Neural cell (in vitro differentiated cells): ENCODE measurements around the gene TMEM30B. TPM values are rescaled to one million over a fixed set of nuclear protein-coding genes. Genes with fewer than 3 reads are reported as not detected.

ENCODE experiments used
- H2AFZ ChIP-seq: fragments of 200-600, 300-800 bp; sonication (generic), shearing (Covaris generic); 2 replicates; pipeline ENCODE4 v1.6.0; 2014; ENCODE audit warnings: low read depth, mild to moderate bottlenecking, antibody characterized with exemption, low read length, moderate library complexity
- H3F3A ChIP-seq: fragments of 200-600 bp; shearing (Covaris generic); 2 replicates; pipeline ENCODE4 v1.6.1; 2016; ENCODE audit warnings: mild to moderate bottlenecking, moderate library complexity, mixed read lengths, antibody characterized with exemption, low read length; ENCODE audit not compliant: insufficient read depth, poor library complexity, severe bottlenecking
- H3K27ac ChIP-seq: fragments of 200-600, 300-800 bp; sonication (generic), shearing (Covaris generic); 2 replicates; pipeline ENCODE4 v1.5.1; 2014; ENCODE audit warnings: mild to moderate bottlenecking, low read length, moderate library complexity
- H3K27me3 ChIP-seq: fragments of 300-800, 200-600 bp; sonication (generic), shearing (Covaris generic); 2 replicates; pipeline ENCODE4 v1.6.0; 2014; ENCODE audit warnings: mild to moderate bottlenecking, low read depth, low read length, moderate library complexity; ENCODE audit not compliant: insufficient read depth
- H3K36me3 ChIP-seq: fragments of 300-800, 200-600 bp; sonication (generic), shearing (Covaris generic); 2 replicates; pipeline ENCODE4 v1.5.1; 2014; ENCODE audit warnings: mild to moderate bottlenecking, antibody characterized with exemption, low read length, moderate library complexity; ENCODE audit not compliant: insufficient read depth
- H3K4me2 ChIP-seq: fragments of 300-800, 200-600 bp; sonication (generic), shearing (Covaris generic); 2 replicates; pipeline ENCODE4 v1.6.0; 2014; ENCODE audit warnings: mild to moderate bottlenecking, low read length
- H3K4me3 ChIP-seq: fragments of 300-800, 200-600 bp; sonication (generic), shearing (Covaris generic); 2 replicates; pipeline ENCODE4 v1.5.1; 2014; ENCODE audit warnings: mild to moderate bottlenecking, low read length, moderate library complexity
- H3K79me2 ChIP-seq: fragments of 200-600 bp; shearing (Covaris generic); replicated peaks from 2 replicates; pipeline ENCODE4 v1.6.0; 2014; ENCODE audit warnings: mild to moderate bottlenecking, low read length, moderate library complexity; ENCODE audit not compliant: insufficient read depth
- H3K9ac ChIP-seq: fragments of 300-800, 200-600 bp; sonication (generic), shearing (Covaris generic); 2 replicates; pipeline ENCODE4 v1.6.1; 2016; ENCODE audit warnings: mild to moderate bottlenecking, low read length, mixed read lengths
- H3K9me2 ChIP-seq: fragments of 200-600 bp; shearing (Covaris generic); 2 replicates; pipeline ENCODE4 v1.6.1; 2016; ENCODE audit warnings: mild to moderate bottlenecking, low read length, mixed read lengths; ENCODE audit not compliant: insufficient read depth
- H3K9me3 ChIP-seq: fragments of 200-600, 300-800 bp; sonication (generic), shearing (Covaris generic); 2 replicates; pipeline ENCODE4 v1.6.1; 2016; ENCODE audit warnings: mild to moderate bottlenecking, mixed run types, low read length, moderate library complexity, mixed read lengths
- H4K20me1 ChIP-seq: fragments of 200-600 bp; shearing (Covaris generic); 2 replicates; pipeline ENCODE4 v1.6.1; 2016; ENCODE audit warnings: mild to moderate bottlenecking, mixed run types; ENCODE audit not compliant: insufficient read depth
- CTCF ChIP-seq: fragments of 450-650 bp; IDR thresholded peaks from 2 replicates; pipeline ENCODE4 v1.5.1; 2014; ENCODE audit warnings: antibody characterized with exemption, mild to moderate bottlenecking, moderate library complexity; ENCODE audit not compliant: poor library complexity, severe bottlenecking
- EP300 ChIP-seq: fragments of 450-650 bp; conservative IDR thresholded peaks from 2 replicates; pipeline ENCODE4 v1.6.1; 2014; ENCODE audit warnings: antibody characterized with exemption, mild to moderate bottlenecking, moderate library complexity; ENCODE audit not compliant: poor library complexity, severe bottlenecking
- EZH2 ChIP-seq: fragments of 200-600, 300-800 bp; shearing (Covaris generic), sonication (generic); IDR thresholded peaks from 2 replicates; pipeline ENCODE4 v1.6.1; 2014; ENCODE audit warnings: antibody characterized with exemption, low read length, borderline replicate concordance, mild to moderate bottlenecking; ENCODE audit not compliant: insufficient read depth, poor library complexity, severe bottlenecking
- MXI1 ChIP-seq: fragments of 450-650 bp; conservative IDR thresholded peaks from 2 replicates; pipeline ENCODE4 v1.6.1; 2014; ENCODE audit warnings: antibody characterized with exemption, mild to moderate bottlenecking; ENCODE audit not compliant: poor library complexity, severe bottlenecking
- POLR2AphosphoS5 ChIP-seq: IDR thresholded peaks from 2 replicates; pipeline ENCODE4 v1.6.1; 2012
- RAD21 ChIP-seq: fragments of 450-650 bp; conservative IDR thresholded peaks from 2 replicates; pipeline ENCODE4 v1.6.1; 2014; ENCODE audit warnings: antibody characterized with exemption, mild to moderate bottlenecking, moderate library complexity
- REST ChIP-seq: IDR thresholded peaks from 2 replicates; pipeline ENCODE4 v1.6.1; 2012; ENCODE audit warnings: borderline replicate concordance
- SMC3 ChIP-seq: fragments of 450-650 bp; conservative IDR thresholded peaks from 2 replicates; pipeline ENCODE4 v1.6.1; 2014; ENCODE audit warnings: antibody characterized with exemption, mild to moderate bottlenecking, moderate library complexity; ENCODE audit not compliant: poor library complexity
- TAF1 ChIP-seq: IDR thresholded peaks from 2 replicates; pipeline ENCODE4 v1.6.1; 2012; ENCODE audit warnings: low read depth
- polyA plus RNA-seq: library from polyadenylated mRNA; depleted of rRNA; stranded (reverse); fragments of >200 nt; gene quantifications from 2 replicates; pipeline ENCODE4 v1.2.3, GENCODE V29; 2014

Gene TMEM30B
- polyA plus RNA-seq, 1 donor from 2014 or later = 0.28 TPM

- no peak overlapping the region for H2AFZ ChIP-seq
- H3K36me3 ChIP-seq = no peaks in the 10 kb centered on the region
- no peaks in the 10 kb centered on the region for H4K20me1 ChIP-seq
- no peaks in the 10 kb centered on the region for H3K9me2 ChIP-seq
- no peaks in the 10 kb centered on the region for H3F3A ChIP-seq
- H3K27ac ChIP-seq = no peak overlapping the region
- no peaks in the 10 kb centered on the region for H3K27me3 ChIP-seq
- no peak overlapping the region for H3K4me3 ChIP-seq
- H3K9ac ChIP-seq = no peak overlapping the region
- H3K79me2 ChIP-seq = no peaks in the 10 kb centered on the region
- no peaks in the 10 kb centered on the region for H3K9me3 ChIP-seq
- no peak overlapping the region for H3K4me2 ChIP-seq
- TF ChIP-seq EP300 (no peak), CTCF (no peak), TAF1 (no peak), RAD21 (no peak)
Observed at GRCh38 chr14:61233436-61233956, 47.6 kb downstream of the TMEM30B start.

- no peak overlapping the region for H3K27ac ChIP-seq
- no peak overlapping the region for H2AFZ ChIP-seq
- no peaks in the 10 kb centered on the region for H3K27me3 ChIP-seq
- no peaks in the 10 kb centered on the region for H3F3A ChIP-seq
- TF ChIP-seq TAF1 (no peak), EP300 (no peak), CTCF (no peak), EZH2 (no peak), RAD21 (no peak), SMC3 (no peak), POLR2AphosphoS5 (no peak), MXI1 (no peak), REST (no peak)
- H3K4me2 ChIP-seq = no peak overlapping the region
- H4K20me1 ChIP-seq = no peaks in the 10 kb centered on the region
- H3K9ac ChIP-seq = no peak overlapping the region
- H3K79me2 ChIP-seq = no peaks in the 10 kb centered on the region
- no peaks in the 10 kb centered on the region for H3K9me2 ChIP-seq
- no peaks in the 10 kb centered on the region for H3K36me3 ChIP-seq
- no peak overlapping the region for H3K4me3 ChIP-seq
- H3K9me3 ChIP-seq = no peaks in the 10 kb centered on the region
Observed at GRCh38 chr14:61231810-61232209, 49.3 kb downstream of the TMEM30B start.
